Measurements from ENCODE around the gene TH. TPM values are rescaled to one million over a fixed set of nuclear protein-coding genes. Genes with fewer than 3 reads are reported as not detected.

The TH gene
- polyA plus RNA-seq (2011; rRNA removed) (not detected in 2 replicates), polyA plus RNA-seq (2017; fragmentation: RNase III; extraction: RNeasy Plus Mini Kit Qiagen cat#74134 plus additional on column Dnase treatment) (not detected in 3 replicates), polyA minus RNA-seq (2011; rRNA and poly(A)+ RNA removed) (0.15 TPM in 1 of 2 replicates, not detected in the other)
- 0.04 TPM in 2 replicates for polyA plus RNA-seq (2012; cell fraction: cytosol; rRNA removed)
- polyA plus RNA-seq (2012; cell fraction: nucleus; rRNA removed), result 0.05 and 0.06 TPM in 2 replicates

GRCh38 chr11:2171591-2172003 lies at the start of gene TH:
Gene TH, minus strand, starts transcription at chr11:2171815. Its CDS starts 29 bp downstream, at chr11:2171786.
- WGBS (ENCODE audit: missing lambda C conversion rate), result 65% methylated on average over 2 of the region's 17 CpGs
- ATAC-seq (no peak), DNase-seq (ENCODE audit: low read depth in 1 of 2, low spot score in 1 of 2) (no peak), FAIRE-seq (no peak)
- Histone ChIP-seq H3K27ac (no peak within 1 kb of the TSS), H3K9me3 (no peaks in the 10 kb centered on the region), H3K4me3 (no peak within 1 kb of the TSS), H3K4me2 (no peak within 1 kb of the TSS), H3K4me1 (0 out of 3 replicates have a peak, but pooled peaks cover 3% of the 10 kb centered on the region)
- ChIA-PET POLR2A (no interaction called here), CTCF (interaction anchor here (1.6 to 18.0 kb wide), 3 partner anchors 20 to 359 kb away, joined by 4 to 276 read pairs (median 8); no protein-coding TSS in a partner anchor)
- TF ChIP-seq MAFK (IDR thresholded peaks at IDR 0.05; ENCODE audit: partially characterized antibody) (no peak), MYC (IDR thresholded peaks at IDR 0.05; ENCODE audit: borderline replicate concordance, low read length) (no peak), HOXB13 (CRISPR knock-in tag; IDR thresholded peaks at IDR 0.05; ENCODE audit: low read depth) (no peak), PHF8 (IDR thresholded peaks at IDR 0.05; ENCODE audit: borderline replicate concordance, low read depth) (no peak), RARB (CRISPR knock-in tag; IDR thresholded peaks at IDR 0.05) (no peak), CEBPB (IDR thresholded peaks at IDR 0.05) (no peak), RFX5 (IDR thresholded peaks at IDR 0.05) (no peak), BCL3 (IDR thresholded peaks at IDR 0.05) (no peak), USF2 (IDR thresholded peaks at IDR 0.05) (no peak), HEYL (CRISPR knock-in tag; IDR thresholded peaks at IDR 0.05) (no peak), JUN (IDR thresholded peaks at IDR 0.05) (no peak), RCOR1 (IDR thresholded peaks at IDR 0.05; ENCODE audit: low read depth, low read length) (no peak), HDAC2 (IDR thresholded peaks at IDR 0.05) (no peak), RAD21 (conservative IDR thresholded peaks at IDR 0.05 in 1 of 2, IDR thresholded peaks at IDR 0.05 in 1 of 2) (no peak), HES2 (IDR thresholded peaks at IDR 0.05) (no peak), FOXS1 (CRISPR knock-in tag; IDR thresholded peaks at IDR 0.05) (no peak)

- no peak overlapping the region for H3K4me2 ChIP-seq
- FAIRE-seq (no peak), DNase-seq (ENCODE audit: low read depth in 1 of 2, low spot score in 1 of 2) (no peak), ATAC-seq (no peak)
- POLR2A ChIA-PET, result no interaction called here
- H3K27ac ChIP-seq, result no peak overlapping the region
- H3K4me3 ChIP-seq, result no peak overlapping the region
- H3K9me3 ChIP-seq, result peaks cover 13% of the 10 kb centered on the region; the same call in 1 of the 3 replicates
- H3K4me1 ChIP-seq, result no peaks in the 10 kb centered on the region
- WGBS (ENCODE audit: missing lambda C conversion rate), result 0% methylated on average over 1 of the region's 1 CpG
- TF ChIP-seq NPAS2 (CRISPR knock-in tag; IDR thresholded peaks at IDR 0.05; ENCODE audit: borderline replicate concordance) (no peak), REST (IDR thresholded peaks at IDR 0.05) (no peak), ESRRA (IDR thresholded peaks at IDR 0.05; ENCODE audit: borderline replicate concordance, low read length) (no peak), ATOH8 (CRISPR knock-in tag; IDR thresholded peaks at IDR 0.05; ENCODE audit: low read depth) (no peak), MAX (IDR thresholded peaks at IDR 0.05) (no peak), SREBF2 (IDR thresholded peaks at IDR 0.05) (no peak), BCL3 (IDR thresholded peaks at IDR 0.05) (no peak), BHLHE40 (IDR thresholded peaks at IDR 0.05; ENCODE audit: low read depth, low read length) (no peak), JUNB (IDR thresholded peaks at IDR 0.05) (no peak), TFCP2L1 (CRISPR knock-in tag; IDR thresholded peaks at IDR 0.05) (no peak), MAFK (IDR thresholded peaks at IDR 0.05; ENCODE audit: partially characterized antibody) (no peak), RFX5 (IDR thresholded peaks at IDR 0.05) (no peak), HOXB5 (CRISPR knock-in tag; IDR thresholded peaks at IDR 0.05) (no peak), EHMT2 (IDR thresholded peaks at IDR 0.05; ENCODE audit: low read depth) (no peak), CBX8 (IDR thresholded peaks at IDR 0.05) (no peak), RNF2 (IDR thresholded peaks at IDR 0.05; ENCODE audit: borderline replicate concordance, low read depth) (no peak), RAD21 (conservative IDR thresholded peaks at IDR 0.05 in 1 of 2, IDR thresholded peaks at IDR 0.05 in 1 of 2) (no peak), MYC (IDR thresholded peaks at IDR 0.05; ENCODE audit: borderline replicate concordance, low read length) (no peak), EP300 (IDR thresholded peaks at IDR 0.05) (no peak)
- CTCF ChIA-PET, result no interaction called here
Observed at GRCh38 chr11:2221024-2221423, 49.4 kb upstream of the TH start.

Data from A549 (cell line).